NCI-H82 (cell line): ENCODE results near the gene TP53RK.

Experiments
- DNase-seq: peaks from one replicate; lab custom pipeline; 2025; lab: John Stamatoyannopoulos, UW

TP53RK gene

GRCh38 chr20:46660487-46660886 is 28.8 kb downstream of the TP53RK start:
- DNase-seq: no peak

GRCh38 chr20:46657618-46658017 is 31.6 kb downstream of the TP53RK start:
- DNase-seq: no peak

GRCh38 chr20:46657137-46657536 is 32.1 kb downstream of the TP53RK start:
- no peak for DNase-seq

GRCh38 chr20:46652699-46653098 is 36.5 kb downstream of the TP53RK start:
- DNase-seq: no peak

GRCh38 chr20:46651091-46651962 is 37.9 kb downstream of the TP53RK start, which contains the start of gene SLC13A3:
TSS of gene SLC13A3 (minus strand) at chr20:46651459. CDS start at chr20:46651421, 38 bp downstream.
- no peak for DNase-seq

- no peak for DNase-seq
Observed at GRCh38 chr20:46650575-46651090, 38.6 kb downstream of the TP53RK start.

- DNase-seq: no peak
Observed at GRCh38 chr20:46649965-46650542, 39.2 kb downstream of the TP53RK start.

GRCh38 chr20:46649650-46649949 is 39.6 kb downstream of the TP53RK start:
- DNase-seq: no peak

GRCh38 chr20:46648903-46649649 is 40.2 kb downstream of the TP53RK start:
- peak; percentile 94 for DNase-seq

- DNase-seq: peak; percentile 44
Observed at GRCh38 chr20:46647469-46647868, 41.8 kb downstream of the TP53RK start.

GRCh38 chr20:46646659-46647380 is 42.4 kb downstream of the TP53RK start:
- DNase-seq: no peak

GRCh38 chr20:46646122-46646521 is 43.1 kb downstream of the TP53RK start:
- DNase-seq: no peak

- DNase-seq: no peak
Observed at GRCh38 chr20:46644733-46645132, 44.5 kb downstream of the TP53RK start.

GRCh38 chr20:46644160-46644559 is 45.1 kb downstream of the TP53RK start:
- DNase-seq: no peak

GRCh38 chr20:46642969-46643343 is 46.3 kb downstream of the TP53RK start:
- no peak for DNase-seq

GRCh38 chr20:46642265-46642968 is 46.8 kb downstream of the TP53RK start:
- peak; percentile 84 for DNase-seq

- DNase-seq: no peak
Observed at GRCh38 chr20:46641424-46641823, 47.8 kb downstream of the TP53RK start.

- DNase-seq: no peak
Observed at GRCh38 chr20:46640536-46641311, 48.5 kb downstream of the TP53RK start.

GRCh38 chr20:46640044-46640443 is 49.2 kb downstream of the TP53RK start:
- no peak for DNase-seq

- DNase-seq: no peak
Observed at GRCh38 chr20:46639587-46639986, 49.7 kb downstream of the TP53RK start.

GRCh38 chr20:46638898-46639274 is 50.4 kb downstream of the TP53RK start:
- no peak for DNase-seq
